ENCODE data around the gene FBXL7. TPM values are rescaled to one million over a fixed set of nuclear protein-coding genes. Genes with fewer than 3 reads are reported as not detected.

FBXL7 gene
- total RNA-seq, 2 experiments from 2014 or later: not detected

DNA sequence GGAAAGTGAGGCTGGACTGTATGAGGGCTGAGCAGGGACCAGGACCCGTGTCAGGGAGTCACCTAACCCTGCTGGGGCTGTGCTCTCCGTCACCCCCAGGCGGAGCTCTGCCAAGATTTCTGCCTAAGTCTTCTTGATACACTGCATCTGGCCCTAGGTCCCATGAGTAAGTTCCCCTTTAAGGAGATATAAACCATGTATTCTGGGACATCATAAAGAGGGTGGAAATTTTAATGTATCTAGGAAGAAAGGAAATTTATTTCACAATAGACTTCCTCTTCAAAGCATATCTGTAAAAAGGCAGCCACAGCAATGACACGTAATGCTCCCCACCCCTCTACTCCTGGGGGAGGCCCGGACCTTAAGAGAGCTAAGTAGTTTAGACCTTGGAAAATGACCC is 183.4 kb downstream of the FBXL7 start:
- H3K4me3 Mint-ChIP-seq: no peak overlapping the region
- ChIA-PET CTCF (interaction anchor here (0.9 kb wide), 1 partner anchor 15 kb away, joined by 3 read pairs; no protein-coding TSS in a partner anchor), POLR2A (no interaction called here)
- no peaks in the 10 kb centered on the region for H3K27me3 Mint-ChIP-seq
- DNase-seq (no peak), ATAC-seq (no peak)
- TF ChIP-seq, protein P1, sequence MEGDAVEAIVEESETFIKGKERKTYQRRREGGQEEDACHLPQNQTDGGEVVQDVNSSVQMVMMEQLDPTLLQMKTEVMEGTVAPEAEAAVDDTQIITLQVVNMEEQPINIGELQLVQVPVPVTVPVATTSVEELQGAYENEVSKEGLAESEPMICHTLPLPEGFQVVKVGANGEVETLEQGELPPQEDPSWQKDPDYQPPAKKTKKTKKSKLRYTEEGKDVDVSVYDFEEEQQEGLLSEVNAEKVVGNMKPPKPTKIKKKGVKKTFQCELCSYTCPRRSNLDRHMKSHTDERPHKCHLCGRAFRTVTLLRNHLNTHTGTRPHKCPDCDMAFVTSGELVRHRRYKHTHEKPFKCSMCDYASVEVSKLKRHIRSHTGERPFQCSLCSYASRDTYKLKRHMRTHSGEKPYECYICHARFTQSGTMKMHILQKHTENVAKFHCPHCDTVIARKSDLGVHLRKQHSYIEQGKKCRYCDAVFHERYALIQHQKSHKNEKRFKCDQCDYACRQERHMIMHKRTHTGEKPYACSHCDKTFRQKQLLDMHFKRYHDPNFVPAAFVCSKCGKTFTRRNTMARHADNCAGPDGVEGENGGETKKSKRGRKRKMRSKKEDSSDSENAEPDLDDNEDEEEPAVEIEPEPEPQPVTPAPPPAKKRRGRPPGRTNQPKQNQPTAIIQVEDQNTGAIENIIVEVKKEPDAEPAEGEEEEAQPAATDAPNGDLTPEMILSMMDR (IDR thresholded peaks at IDR 0.05): no peak
- H3K9me3 Mint-ChIP-seq: no peaks in the 10 kb centered on the region
- H3K27ac Mint-ChIP-seq: no peak overlapping the region
- intact Hi-C loops (cut with micrococcal nuclease): no loop called here
- H3K4me1 Mint-ChIP-seq (ENCODE audit: low read depth): no peaks in the 10 kb centered on the region
- H3K36me3 Mint-ChIP-seq (ENCODE audit: low read depth): no peaks in the 10 kb centered on the region

GRCh38 chr5:15687401-15687800 is 187.4 kb downstream of the FBXL7 start:
- no peaks in the 10 kb centered on the region for H3K36me3 Mint-ChIP-seq (ENCODE audit: low read depth)
- ATAC-seq (no peak), DNase-seq (no peak)
- intact Hi-C loops (cut with micrococcal nuclease): no loop called here
- ChIA-PET CTCF (no interaction called here), POLR2A (no interaction called here)
- no peak overlapping the region for H3K4me3 Mint-ChIP-seq
- H3K4me1 Mint-ChIP-seq (ENCODE audit: low read depth): no peaks in the 10 kb centered on the region
- H3K27me3 Mint-ChIP-seq: no peaks in the 10 kb centered on the region
- no peaks in the 10 kb centered on the region for H3K9me3 Mint-ChIP-seq
- TF ChIP-seq, protein P1 (IDR thresholded peaks at IDR 0.05): no peak
- no peak overlapping the region for H3K27ac Mint-ChIP-seq

DNA sequence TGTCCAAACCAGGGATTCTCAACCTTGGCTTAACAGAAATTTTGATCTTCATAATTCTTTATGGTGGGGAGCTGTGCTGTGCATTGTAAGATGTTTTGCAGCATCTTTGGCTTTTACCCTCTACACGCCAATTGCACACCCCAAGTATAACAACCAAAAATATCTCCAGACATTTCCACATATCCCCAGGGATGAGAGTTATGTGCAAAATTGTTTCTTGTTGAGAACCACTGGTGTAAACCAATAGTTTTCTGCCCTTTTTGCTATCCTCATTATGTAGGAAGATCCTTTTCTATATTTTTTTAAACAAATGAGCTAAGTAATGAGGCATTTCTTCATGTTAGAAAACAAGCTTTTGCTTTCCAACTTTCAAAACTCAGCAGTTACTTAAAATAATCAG is 189.9 kb downstream of the FBXL7 start:
- H3K4me1 Mint-ChIP-seq (ENCODE audit: low read depth): no peaks in the 10 kb centered on the region
- no peaks in the 10 kb centered on the region for H3K27me3 Mint-ChIP-seq
- ChIA-PET CTCF (no interaction called here), POLR2A (no interaction called here)
- ATAC-seq (no peak), DNase-seq (no peak)
- H3K36me3 Mint-ChIP-seq (ENCODE audit: low read depth): no peaks in the 10 kb centered on the region
- no peaks in the 10 kb centered on the region for H3K9me3 Mint-ChIP-seq
- H3K27ac Mint-ChIP-seq: no peak overlapping the region
- intact Hi-C loops (cut with micrococcal nuclease): no loop called here
- no peak overlapping the region for H3K4me3 Mint-ChIP-seq
- TF ChIP-seq, protein P1 (IDR thresholded peaks at IDR 0.05): no peak

DNA sequence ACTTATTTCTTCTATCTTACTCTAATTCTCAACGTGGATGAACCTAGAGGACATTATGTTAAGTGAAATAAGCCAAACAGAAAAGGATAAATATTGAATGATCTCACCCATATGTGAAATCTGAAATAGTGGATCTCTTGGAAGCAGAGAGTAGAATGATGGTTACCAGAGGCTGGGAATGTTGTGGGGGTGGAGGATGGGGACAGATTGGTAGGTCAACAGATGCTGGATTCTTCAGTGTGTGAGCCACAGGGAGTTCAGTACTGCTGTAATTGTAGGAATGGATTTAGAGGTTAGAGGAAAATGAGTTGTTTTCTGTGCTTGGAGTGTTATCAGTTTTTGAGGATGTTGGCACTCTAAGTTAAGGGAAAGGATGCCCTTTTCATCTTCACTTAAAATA is 190.6 kb downstream of the FBXL7 start:
- Mint-ChIP-seq H3K4me3 (no peak overlapping the region), H3K36me3 (ENCODE audit: low read depth) (no peaks in the 10 kb centered on the region), H3K9me3 (no peaks in the 10 kb centered on the region), H3K27me3 (no peaks in the 10 kb centered on the region), H3K4me1 (ENCODE audit: low read depth) (no peaks in the 10 kb centered on the region), H3K27ac (no peak overlapping the region)
- no peak for ATAC-seq
- TF ChIP-seq, protein P1 (IDR thresholded peaks at IDR 0.05): no peak
- no peak for DNase-seq
- POLR2A ChIA-PET: no interaction called here
- intact Hi-C loops (cut with micrococcal nuclease): no loop called here
- CTCF ChIA-PET: no interaction called here

DNA sequence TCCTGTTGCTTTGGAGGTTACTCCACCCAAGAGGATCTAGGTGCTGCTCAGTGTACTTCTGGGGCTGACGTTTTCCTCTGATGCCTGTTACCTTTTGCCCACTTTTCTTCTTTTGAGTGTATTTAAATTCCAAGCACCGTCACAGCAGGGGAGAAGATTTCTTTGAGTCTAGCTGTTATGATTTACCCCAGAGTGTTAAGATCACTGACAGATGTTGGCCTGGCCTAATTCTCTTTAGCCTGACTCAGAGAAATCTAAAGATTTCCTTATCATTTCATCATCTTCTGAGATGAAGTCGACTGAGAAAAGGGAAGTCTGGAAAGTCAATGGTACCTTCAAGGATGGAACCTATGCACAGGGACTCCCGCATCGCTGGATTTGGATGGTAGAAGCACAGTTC is 191.5 kb downstream of the FBXL7 start:
- POLR2A ChIA-PET: no interaction called here
- intact Hi-C loops (cut with micrococcal nuclease): no loop called here
- ATAC-seq: no peak
- Mint-ChIP-seq H3K36me3 (ENCODE audit: low read depth) (no peaks in the 10 kb centered on the region), H3K4me3 (no peak overlapping the region), H3K9me3 (no peaks in the 10 kb centered on the region), H3K27me3 (no peaks in the 10 kb centered on the region), H3K4me1 (ENCODE audit: low read depth) (no peaks in the 10 kb centered on the region), H3K27ac (no peak overlapping the region)
- TF ChIP-seq, protein P1 (IDR thresholded peaks at IDR 0.05): no peak
- DNase-seq: no peak
- CTCF ChIA-PET: no interaction called here
